ENCODE measurements around the gene FADS2. TPM values are rescaled to one million over a fixed set of nuclear protein-coding genes. Genes with fewer than 3 reads are reported as not detected.

FADS2 gene
- total RNA-seq: 319 and 396 TPM in 2 replicates

GRCh38 chr11:61827571-61828378 is at the start of gene FADS2:
FADS2 (plus strand) TSS chr11:61828300; CDS start chr11:61828391, 91 bp downstream.

GRCh38 chr11:61792310-61793082 is 35.6 kb upstream of the FADS2 start, which contains the start of the genes FEN1 and TMEM258:
FEN1 (plus strand) TSS chr11:61792911; CDS start chr11:61795362, 2,451 bp downstream.
TMEM258 (minus strand) TSS chr11:61792599; CDS start chr11:61792558, 41 bp downstream.

GRCh38 chr11:61816736-61817455 is 11.2 kb upstream of the FADS2 start, which contains the start of gene FADS1:
FADS1 (minus strand) TSS chr11:61817003; CDS start chr11:61816929, 74 bp downstream.

GRCh38 chr11:61891331-61892084 is 63.4 kb downstream of the FADS2 start, which contains the start of gene FADS3:
FADS3 (minus strand) TSS chr11:61891545; CDS start chr11:61891381, 164 bp downstream.

Other genes starting within 250 kb of the FADS2 start
- gene SYT7, start 247.2 kb upstream of the FADS2 start, total RNA-seq: 0.74 and 1.4 TPM in 2 replicates
- 1.3 and 1.8 TPM in 2 replicates for gene DAGLA, start 147.9 kb upstream of the FADS2 start, total RNA-seq
- under 0.01 and 0.65 TPM in 2 replicates for gene MYRF, start 75.7 kb upstream of the FADS2 start, total RNA-seq
- gene TMEM258, start 35.7 kb upstream of the FADS2 start, total RNA-seq: 174 and 185 TPM in 2 replicates
- gene FEN1, start 35.4 kb upstream of the FADS2 start, total RNA-seq: 4.4 and 6.0 TPM in 2 replicates
- gene FADS1, start 11.3 kb upstream of the FADS2 start, total RNA-seq: 154 and 160 TPM in 2 replicates
- gene FADS3, start 63.2 kb downstream of the FADS2 start, total RNA-seq: 74.4 and 103 TPM in 2 replicates
- gene RAB3IL1, start 89.3 kb downstream of the FADS2 start, total RNA-seq: 4.3 and 5.9 TPM in 2 replicates
- 5.5 and 7.3 TPM in 2 replicates for gene BEST1, start 122.1 kb downstream of the FADS2 start, total RNA-seq
- gene FTH1, start 139.3 kb downstream of the FADS2 start, total RNA-seq: 1,182 and 1,905 TPM in 2 replicates

Data from smooth muscle cell of bladder (primary cell).